ENCODE measurements around the gene ARNT2.
"Not testable (repeated sequence)": the region's sequence is repeated elsewhere in the genome, so short reads cannot be mapped to it uniquely, and the experiment has no call there.

Gene ARNT2

GRCh38 chr15:80508783-80509182 lies 104.6 kb downstream of the ARNT2 start:
- in situ Hi-C loops (cut with MboI; ENCODE audit: low sequenced_read_pairs), result no loop called here

DNA sequence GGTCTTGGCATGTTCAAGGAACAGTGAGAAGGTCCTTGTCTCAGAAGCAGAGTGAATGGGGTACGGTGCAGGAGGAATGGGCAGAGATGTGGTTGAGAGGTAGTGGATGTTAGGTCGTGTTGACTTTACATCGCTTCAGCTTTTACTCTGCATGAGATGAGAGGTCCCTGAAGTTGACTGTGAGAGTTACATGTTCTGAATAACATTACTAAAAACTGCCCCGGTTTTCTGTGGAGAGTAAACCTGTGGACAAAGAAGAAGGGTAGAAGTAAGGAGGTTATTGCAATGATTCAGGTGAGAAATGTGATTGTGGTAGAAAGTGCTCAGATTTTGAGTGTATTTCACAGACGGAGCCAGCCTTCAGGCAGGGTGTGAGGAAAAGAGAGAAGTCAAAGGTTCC lies 105.6 kb downstream of the ARNT2 start:
- in situ Hi-C loops (cut with MboI; ENCODE audit: low sequenced_read_pairs), result no loop called here

DNA sequence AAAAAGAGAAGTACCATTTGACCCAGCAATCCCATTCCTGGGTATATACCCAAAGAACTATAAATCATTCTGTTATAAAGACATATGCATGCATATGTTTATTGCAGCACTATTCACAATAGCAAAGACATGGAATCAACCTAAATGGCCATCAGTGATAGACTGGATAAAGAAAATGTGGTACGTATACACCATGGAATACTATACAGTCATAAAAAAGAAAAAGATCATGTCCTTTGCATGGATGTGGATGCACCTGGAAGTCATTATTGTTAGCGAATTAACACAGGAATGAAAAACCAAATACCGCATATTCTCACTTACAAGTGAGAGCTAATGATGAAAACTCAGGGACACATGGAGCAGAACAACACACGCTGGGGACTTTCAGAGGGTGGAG lies 106.8 kb downstream of the ARNT2 start:
- in situ Hi-C loops (cut with MboI; ENCODE audit: low sequenced_read_pairs), result not testable (repeated sequence)

DNA sequence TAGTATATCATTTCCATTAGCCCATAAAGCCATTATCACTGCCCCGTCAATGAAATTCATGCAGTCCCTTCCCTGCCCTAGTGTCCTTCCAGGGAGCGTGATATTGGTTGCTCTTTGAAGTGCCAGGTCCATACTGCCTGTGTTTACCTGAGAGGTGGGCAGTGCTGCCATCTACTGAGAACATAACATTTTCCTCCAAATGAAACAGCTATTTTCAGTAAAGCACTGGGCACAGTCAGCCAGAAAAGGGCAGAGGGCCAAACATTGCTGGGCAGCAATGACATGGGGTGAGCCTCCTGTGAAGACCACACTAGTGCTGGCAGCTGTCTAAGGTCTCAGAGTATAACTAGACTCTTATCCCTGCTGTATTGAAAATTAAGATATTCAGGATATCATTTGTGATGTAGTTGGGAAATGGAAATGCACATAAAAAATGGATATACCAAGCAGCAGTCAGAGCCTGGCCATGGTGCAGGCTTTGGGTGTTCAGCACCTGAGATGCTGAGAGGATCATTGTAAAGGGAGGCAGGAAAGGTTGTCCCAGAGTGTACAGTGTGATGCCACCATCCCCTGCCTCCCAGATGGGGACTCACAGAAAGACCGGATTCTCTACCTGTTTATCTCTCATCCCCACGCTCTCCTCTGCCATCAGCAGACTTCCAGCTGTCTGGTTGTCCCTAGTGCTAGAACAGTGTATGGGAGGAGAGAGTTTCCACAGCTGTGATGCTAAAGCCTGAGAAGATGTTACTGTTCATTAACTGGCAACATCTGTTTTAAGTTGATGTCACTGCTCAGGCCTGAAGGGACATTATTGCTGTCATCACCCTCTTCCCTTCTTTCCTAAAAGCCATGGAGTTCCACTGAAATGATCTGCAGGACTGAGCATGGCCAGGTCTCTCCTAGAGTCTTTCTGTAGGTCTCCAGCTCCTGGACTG lies 108.8 kb downstream of the ARNT2 start:
- in situ Hi-C loops (cut with MboI; ENCODE audit: low sequenced_read_pairs), result no loop called here

GRCh38 chr15:80514071-80514780 lies 110.0 kb downstream of the ARNT2 start:
- in situ Hi-C loops (cut with MboI; ENCODE audit: low sequenced_read_pairs), result no loop called here

DNA sequence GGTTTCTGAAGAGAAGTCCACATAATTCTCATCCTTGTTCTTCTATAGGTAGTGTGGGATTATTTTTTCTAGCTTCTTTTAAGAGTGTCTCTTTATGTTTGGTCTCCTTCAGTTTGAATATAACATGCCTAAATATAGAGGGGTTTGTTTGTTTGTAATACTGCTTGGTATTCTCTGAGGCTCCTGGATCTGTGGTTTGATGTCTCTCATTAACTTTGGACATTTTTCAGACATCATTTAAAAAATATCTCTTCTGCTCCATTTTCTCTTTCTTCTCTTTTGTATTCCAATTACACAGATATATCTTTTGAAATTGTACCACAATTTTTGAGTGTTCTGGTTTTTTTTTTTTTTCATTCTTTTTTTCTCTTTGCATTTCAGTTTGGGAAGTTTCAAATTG lies 113.1 kb downstream of the ARNT2 start:
- in situ Hi-C loops (cut with MboI; ENCODE audit: low sequenced_read_pairs), result no loop called here

- in situ Hi-C loops (cut with MboI; ENCODE audit: low sequenced_read_pairs), result no loop called here
Measured at GRCh38 chr15:80518522-80518921, 114.3 kb downstream of the ARNT2 start.

- in situ Hi-C loops (cut with MboI; ENCODE audit: low sequenced_read_pairs), result no loop called here
Measured at GRCh38 chr15:80523746-80524145, 119.6 kb downstream of the ARNT2 start.

DNA sequence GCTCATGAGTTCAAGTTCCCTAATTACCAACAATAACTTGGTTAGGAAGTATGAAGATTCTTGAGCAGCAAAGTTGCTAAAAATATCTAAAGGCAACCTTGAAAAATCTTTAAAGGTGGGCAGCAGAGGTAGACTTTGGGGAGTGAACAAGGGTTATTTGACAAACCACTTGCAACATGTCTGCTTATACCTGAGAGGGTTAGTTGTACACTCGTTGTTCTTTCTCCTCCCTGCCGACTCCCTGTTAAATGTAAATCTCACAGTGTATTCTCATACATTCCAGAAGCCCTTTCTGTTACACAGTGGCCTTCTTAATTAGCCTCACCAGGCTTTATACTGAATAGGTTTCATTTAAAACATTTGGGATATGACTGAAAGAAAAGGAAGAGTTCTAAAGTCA lies 121.7 kb downstream of the ARNT2 start:
- in situ Hi-C loops (cut with MboI; ENCODE audit: low sequenced_read_pairs), result no loop called here

- in situ Hi-C loops (cut with MboI; ENCODE audit: low sequenced_read_pairs), result no loop called here
Measured at GRCh38 chr15:80526556-80527340, 122.6 kb downstream of the ARNT2 start.

DNA sequence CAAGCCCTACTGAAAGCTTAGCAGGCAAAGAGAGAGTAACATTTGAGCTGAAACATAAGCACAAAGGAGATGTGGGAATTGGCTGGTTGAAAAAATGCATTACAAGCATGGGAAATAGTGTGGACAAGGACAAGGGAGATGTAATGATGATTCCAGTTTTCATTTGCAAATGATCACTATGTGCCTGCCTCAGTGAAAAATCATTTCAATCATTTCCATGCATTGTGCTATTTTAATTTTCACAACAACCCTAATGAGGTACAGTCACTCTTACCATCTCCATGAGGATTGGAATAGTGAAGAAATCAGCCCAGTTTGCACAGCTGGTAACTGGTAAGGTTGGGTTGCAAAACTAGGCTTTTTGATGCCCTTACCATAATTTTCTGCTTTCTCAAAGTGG lies 123.2 kb downstream of the ARNT2 start:
- in situ Hi-C loops (cut with MboI; ENCODE audit: low sequenced_read_pairs), result no loop called here

DNA sequence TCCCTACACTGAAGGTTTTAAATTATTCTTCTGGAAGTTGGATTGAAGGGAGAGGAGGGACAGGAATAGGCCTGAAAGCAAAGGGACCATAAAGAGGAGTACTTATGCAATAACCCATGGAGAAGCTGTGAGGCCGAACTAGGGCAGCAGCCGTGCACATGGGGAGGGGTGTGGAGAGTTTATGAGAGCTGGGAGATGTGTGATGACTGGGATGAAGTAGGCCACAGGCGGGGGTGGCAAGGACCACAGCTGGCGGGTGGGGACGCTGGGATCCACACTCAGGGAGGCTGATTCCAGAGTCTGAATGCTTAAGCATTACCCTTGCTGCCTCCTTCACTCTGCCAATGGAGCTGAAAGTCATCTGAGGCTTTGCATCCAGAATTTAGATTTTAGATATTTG lies 123.8 kb downstream of the ARNT2 start:
- in situ Hi-C loops (cut with MboI; ENCODE audit: low sequenced_read_pairs), result no loop called here

DNA sequence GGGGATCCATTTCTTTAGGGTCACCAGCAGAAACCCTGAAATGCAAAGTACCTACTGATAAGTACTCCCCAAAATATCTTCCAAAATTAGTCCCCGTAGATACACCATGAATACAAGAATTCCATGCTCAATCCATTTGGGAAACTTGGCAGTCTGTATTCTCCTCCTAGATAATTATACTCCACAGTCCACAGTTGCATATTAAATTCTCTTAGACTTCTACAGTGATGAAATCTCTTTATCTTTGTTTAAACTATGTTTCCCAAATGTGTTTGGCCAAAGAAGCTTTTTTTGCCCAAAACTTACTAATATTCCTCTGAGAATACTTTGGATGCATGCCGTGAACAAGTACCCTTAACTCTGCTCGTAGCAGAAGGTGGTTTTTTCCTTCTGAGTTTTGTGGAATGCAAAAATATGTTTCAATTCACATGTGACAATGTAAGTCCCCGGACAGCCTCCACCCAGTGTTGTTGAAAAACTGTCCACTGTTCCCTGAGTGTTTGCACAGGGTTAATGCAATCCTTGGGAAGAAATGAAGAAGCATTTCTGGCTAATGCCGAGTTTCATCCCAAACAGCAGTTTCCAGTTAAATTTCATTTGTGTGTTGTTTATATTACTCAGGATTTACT lies 126.7 kb downstream of the ARNT2 start:
- in situ Hi-C loops (cut with MboI; ENCODE audit: low sequenced_read_pairs), result no loop called here

- in situ Hi-C loops (cut with MboI; ENCODE audit: low sequenced_read_pairs), result no loop called here
Measured at GRCh38 chr15:80531388-80531787, 127.2 kb downstream of the ARNT2 start.

- in situ Hi-C loops (cut with MboI; ENCODE audit: low sequenced_read_pairs), result no loop called here
Measured at GRCh38 chr15:80531796-80532195, 127.6 kb downstream of the ARNT2 start.

DNA sequence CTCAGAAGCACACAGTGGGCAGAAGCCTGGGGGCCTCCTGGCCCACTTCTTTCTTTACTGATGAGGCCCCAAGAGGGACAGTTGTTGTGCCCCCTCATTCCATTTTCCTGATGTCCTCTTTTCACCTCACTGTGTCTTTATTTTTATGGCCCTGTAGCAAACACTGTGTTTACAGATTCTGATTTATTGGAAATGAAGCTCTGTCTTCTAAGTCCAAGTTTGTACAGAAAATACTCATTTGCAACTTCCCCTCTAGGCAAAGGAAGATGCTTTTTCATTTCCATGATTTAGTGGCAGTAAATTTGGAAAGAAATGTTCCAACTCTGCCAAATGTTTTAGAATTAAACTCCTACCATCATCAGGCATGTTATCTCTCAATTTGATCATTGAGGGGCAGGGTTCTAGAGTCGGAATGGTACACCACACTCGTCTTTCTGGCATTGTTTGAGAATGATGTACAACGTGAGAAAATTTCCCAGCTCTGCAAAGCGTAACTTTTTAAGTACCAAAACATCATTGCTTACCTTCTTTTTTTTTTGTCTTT lies 129.7 kb downstream of the ARNT2 start:
- in situ Hi-C loops (cut with MboI; ENCODE audit: low sequenced_read_pairs), result no loop called here

- in situ Hi-C loops (cut with MboI; ENCODE audit: low sequenced_read_pairs), result no loop called here
Measured at GRCh38 chr15:80536231-80536630, 132.0 kb downstream of the ARNT2 start.

- in situ Hi-C loops (cut with MboI; ENCODE audit: low sequenced_read_pairs), result no loop called here
Measured at GRCh38 chr15:80536716-80537115, 132.5 kb downstream of the ARNT2 start.

- in situ Hi-C loops (cut with MboI; ENCODE audit: low sequenced_read_pairs), result no loop called here
Measured at GRCh38 chr15:80545078-80545477, 140.9 kb downstream of the ARNT2 start.

GRCh38 chr15:80547264-80547663 lies 143.1 kb downstream of the ARNT2 start:
- in situ Hi-C loops (cut with MboI; ENCODE audit: low sequenced_read_pairs), result no loop called here

DNA sequence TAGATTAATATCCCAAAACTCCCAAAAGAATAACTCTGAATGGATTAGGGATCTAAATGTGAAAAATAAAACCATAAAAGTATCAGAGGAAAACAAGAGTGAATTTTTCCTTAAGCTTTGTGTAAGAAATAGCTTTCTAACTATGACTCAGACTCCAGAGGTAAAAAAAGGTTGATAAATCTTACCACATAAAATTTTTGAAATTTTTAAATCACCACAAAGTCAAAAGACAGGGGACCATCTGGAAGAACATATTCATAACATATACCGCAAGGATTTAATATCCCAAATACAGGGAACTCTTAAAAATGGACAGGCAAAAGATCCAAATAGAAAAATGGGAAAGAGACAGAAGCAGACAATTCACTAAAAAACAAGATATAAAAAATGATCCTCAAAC lies 145.0 kb downstream of the ARNT2 start:
- in situ Hi-C loops (cut with MboI; ENCODE audit: low sequenced_read_pairs), result no loop called here
